GM12878 (cell line): ENCODE measurements around the gene MARVELD3. TPM values are rescaled to one million over a fixed set of nuclear protein-coding genes. Genes with fewer than 3 reads are reported as not detected.

Experiments
- ATAC-seq: fragments of 200-7000 bp; cut with Tn5 transposase; 3 replicates; pipeline ENCODE4 v1.9.1; 2020; ENCODE audit warnings: mild to moderate bottlenecking, moderate library complexity
- Bru-seq: library from RNA; stranded (reverse); fragments of 400-500 nt; gene quantifications from one replicate; lab custom pipeline; 2021; lab: Mats Ljungman, UMichigan
- BruChase-seq, 2 experiments: library from RNA; stranded (reverse); fragments of 400-500 nt; gene quantifications; one replicate each; lab custom pipeline; 2021; lab: Mats Ljungman, UMichigan
- BruUV-seq: library from RNA; stranded (reverse); fragments of 400-500 nt; replicated peaks from 2 replicates; lab custom pipeline; 2021; lab: Mats Ljungman, UMichigan
- CTCF ChIA-PET: fragments of 300-600 bp; sonication (Branson Sonifier 250); formaldehyde crosslinking; extraction: SDS; loops from one replicate; lab custom pipeline; 2021; ENCODE audit warnings: inconsistent platforms; lab: Yijun Ruan, JAX
- POLR2A ChIA-PET: fragments of 350-600 bp; formaldehyde crosslinking; extraction: SDS; loops from one replicate; lab custom pipeline; 2021; ENCODE audit warnings: inconsistent platforms; lab: Charles Lee
- RAD21 ChIA-PET: fragments of 300-600 bp; sonication (Branson Sonifier 250); formaldehyde crosslinking; loops from one replicate; lab custom pipeline; 2023; ENCODE audit warnings: antibody characterized with exemption; ENCODE audit not compliant: unreplicated experiment; lab: Charles Lee
- SMC1A ChIA-PET: fragments of 300-600 bp; sonication (Branson Sonifier 250); formaldehyde crosslinking; loops from one replicate; lab custom pipeline; 2023; ENCODE audit not compliant: unreplicated experiment, uncharacterized antibody; lab: Charles Lee
- DNase-seq: peaks from one replicate; pipeline ENCODE4 v3.0.0-alpha.2; 2011; ENCODE audit warnings: low read depth, low spot score
- FAIRE-seq: peaks from 3 replicates; lab custom pipeline; 2011; peaks lifted over from hg19 to GRCh38; lab: Jason Lieb, UNC
- H2AFZ ChIP-seq: 2 replicates; pipeline ENCODE4 v1.6.0; 2011; ENCODE audit warnings: low read depth, low read length, control low read depth; ENCODE audit not compliant: control insufficient read depth
- H3K27ac ChIP-seq: 2 replicates; pipeline ENCODE4 v1.5.1; 2011; ENCODE audit warnings: control low read depth; ENCODE audit not compliant: control insufficient read depth, insufficient read depth
- H3K27me3 ChIP-seq, 2 experiments: replicated peaks in 1 of 2; 2 replicates each; pipeline versions ENCODE4 v1.6.0 to v1.6.1; 2011; ENCODE audit warnings: low read length in 1 of 2; ENCODE audit not compliant: control insufficient read depth in 2 of 2, insufficient read depth in 2 of 2
- H3K36me3 ChIP-seq, 2 experiments: 2 replicates each; pipeline ENCODE4 v1.5.1; 2011; ENCODE audit warnings: low read length in 1 of 2; ENCODE audit not compliant: control insufficient read depth in 2 of 2, insufficient read depth in 2 of 2
- H3K4me1 ChIP-seq: 2 replicates; pipeline ENCODE4 v1.6.1; 2011; ENCODE audit warnings: mild to moderate bottlenecking, low read length, moderate library complexity, mixed read lengths; ENCODE audit not compliant: control insufficient read depth, insufficient read depth
- H3K4me2 ChIP-seq: 2 replicates; pipeline ENCODE4 v1.6.0; 2011; ENCODE audit warnings: control low read depth; ENCODE audit not compliant: control insufficient read depth, insufficient read depth
- H3K4me3 ChIP-seq: fragments of 200-600 bp; sonication (generic); 2 replicates; pipeline ENCODE4 v1.5.1; 2016
- H3K79me2 ChIP-seq: 2 replicates; pipeline ENCODE4 v1.6.0; 2011; ENCODE audit warnings: low read length; ENCODE audit not compliant: control insufficient read depth, insufficient read depth
- H3K9ac ChIP-seq: 2 replicates; pipeline ENCODE4 v1.8.0; 2011; ENCODE audit warnings: low read length, control low read depth, mixed read lengths; ENCODE audit not compliant: control insufficient read depth, insufficient read depth
- H3K9me3 ChIP-seq: replicated peaks from 3 replicates; pipeline ENCODE4 v1.5.1; 2011; ENCODE audit warnings: mild to moderate bottlenecking, low read length; ENCODE audit not compliant: control insufficient read depth, insufficient read depth
- H4K20me1 ChIP-seq: 2 replicates; pipeline ENCODE4 v1.6.0; 2011; ENCODE audit not compliant: control insufficient read depth, insufficient read depth
- IKZF1 ChIP-seq: fragments of 450-650 bp; conservative IDR thresholded peaks from 2 replicates; pipeline ENCODE4 v1.6.1; 2017; ENCODE audit warnings: antibody characterized with exemption, mild to moderate bottlenecking
- LARP7 ChIP-seq: fragments of 450-650 bp; IDR thresholded peaks from 2 replicates; pipeline ENCODE4 v1.6.1; 2017; ENCODE audit warnings: mild to moderate bottlenecking
- MTA3 ChIP-seq: IDR thresholded peaks from 2 replicates; pipeline ENCODE4 v1.6.1; 2012; ENCODE audit warnings: low read length, inconsistent platforms, borderline replicate concordance
- RAD51 ChIP-seq: fragments of 450-650 bp; IDR thresholded peaks from 2 replicates; pipeline ENCODE4 v1.6.1; 2016; ENCODE audit warnings: moderate library complexity, mild to moderate bottlenecking, inconsistent platforms
- ZZZ3 ChIP-seq: IDR thresholded peaks from 2 replicates; pipeline ENCODE4 v1.6.1; 2011; ENCODE audit warnings: low read depth; ENCODE audit not compliant: control insufficient read depth, insufficient read length
- WGBS: methylation state at CpG from one replicate; pipeline ENCODE4 v1.1.6; 2016; ENCODE audit warnings: low lambda C conversion rate; ENCODE audit not compliant: insufficient replicate concordance, insufficient coverage; ENCODE audit errors: missing lambda C conversion rate; 5-methylcytosine and 5-hydroxymethylcytosine counted together
- in situ Hi-C: fragments of 300-500 bp; cut with MboI; formaldehyde crosslinking; loops from 9 replicates; pipeline ENCODE4 v1.14.3; 2018; ENCODE audit warnings: mixed read lengths
- intact Hi-C: fragments of 100-400 bp; cut with micrococcal nuclease; formaldehyde crosslinking; loops from one replicate; pipeline ENCODE4 v1.14.2; 2022; ENCODE audit not compliant: unreplicated experiment
- long read RNA-seq, 2 experiments: library from polyadenylated mRNA; unstranded; transcript quantifications; one replicate each; pipeline ENCODE4 v2.0.0, GENCODE V29; 2019 to 2020
- polyA minus RNA-seq, 3 experiments: library from RNA; depleted of rRNA, polyadenylated mRNA; stranded (reverse); fragments of >200 nt; gene quantifications; 2 replicates each; pipeline ENCODE4 v1.2.3, GENCODE V29; 2011
- polyA plus RNA-seq, 11 experiments: library from polyadenylated mRNA; depleted of rRNA in 4 of 11; unstranded in 6 of 11; stranded (reverse) in 5 of 11; fragments of >200 nt; fragmentation: Nextera tagmentation in 4 of 11; fragmentation: Illumina TruSeq in 1 of 11; extraction: Ambion mirVana in 4 of 11; extraction: Trizol in 1 of 11; gene quantifications; 1 replicate in 1 of 11; 2 replicates in 10 of 11; pipeline versions ENCODE4 v1.2.1 to v1.2.3, GENCODE V29; 2011 to 2016; ENCODE audit warnings: inconsistent platforms in 2 of 11, missing spikeins in 2 of 11, low read depth in 1 of 11
- total RNA-seq, 4 experiments: library from RNA; depleted of rRNA in 3 of 4; stranded (reverse); fragments of >200 nt in 3 of 4; fragmentation: Illumina TruSeq in 1 of 4; extraction: Trizol in 1 of 4; gene quantifications; 2 replicates each; pipeline versions ENCODE4 v1.2.1 to v1.2.3, GENCODE V29; 2013 to 2021

The MARVELD3 gene
- total RNA-seq (2013; cell fraction: nucleolus; rRNA removed): not detected in 2 replicates
- total RNA-seq (2014; rRNA removed): not detected in 2 replicates
- total RNA-seq (2014; rRNA removed; fragmentation: Illumina TruSeq; extraction: Trizol): 0.09 TPM in 1 of 2 replicates, not detected in the other
- total RNA-seq (2021): not detected in 2 replicates
- polyA plus RNA-seq (2011; ENCODE audit: low read depth): not detected
- polyA plus RNA-seq (2011; rRNA removed): not detected in 2 replicates
- not detected in 2 replicates for polyA plus RNA-seq (2011; cell fraction: cytosol; rRNA removed)
- not detected in 2 replicates for polyA plus RNA-seq (2011; cell fraction: nucleus; rRNA removed)
- polyA plus RNA-seq (2012): 0.04 TPM in 1 of 2 replicates, not detected in the other
- 0.03 TPM in 1 of 2 replicates, not detected in the other for polyA plus RNA-seq (2014; fragmentation: Illumina TruSeq; extraction: Trizol)
- under 1 TPM; 0.09 to 0.10 TPM for polyA plus RNA-seq (2014; fragmentation: Nextera tagmentation; extraction: Ambion mirVana)
- 0.09 TPM in 1 of 2 replicates, not detected in the other for polyA plus RNA-seq (2014; rRNA removed)
- polyA plus RNA-seq (2016; fragmentation: Nextera tagmentation; extraction: Ambion mirVana): under 1 TPM; 0.15 to 0.18 TPM
- polyA minus RNA-seq (2011; rRNA and poly(A)+ RNA removed): not detected in 2 replicates
- polyA minus RNA-seq (2011; cell fraction: cytosol; rRNA and poly(A)+ RNA removed): not detected in 2 replicates
- polyA minus RNA-seq (2011; cell fraction: nucleus; rRNA and poly(A)+ RNA removed): not detected in 2 replicates
- percentile 39 among the genes with signal in this experiment for Bru-seq, nascent RNA
- BruChase-seq, experiment 1, labeled RNA remaining after a 6-hour chase: percentile 10 among the genes with signal in this experiment
- BruChase-seq, experiment 2, labeled RNA remaining after a 2-hour chase: percentile 23 among the genes with signal in this experiment
- long read RNA-seq, experiment 1: 0 reads
- long read RNA-seq, experiment 2, partial matches to known transcripts: 0 of 1 reads
- long read RNA-seq, experiment 2, other reads (novel, unspliced or antisense): 1 of 1 reads

- H3K4me1 ChIP-seq: peaks cover 5% of the 10 kb centered on the region; the same call in 1 of the 2 replicates
- BruUV-seq: no TSS peak
- peak; percentile 46; the same call in 1 of the 2 replicates for TF ChIP-seq IKZF1
- peak; percentile 28; the same call in 1 of the 2 replicates for TF ChIP-seq LARP7
- no peak for TF ChIP-seq MTA3
- no peak for TF ChIP-seq RAD51
- TF ChIP-seq ZZZ3: no peak
- ChIA-PET CTCF (no interaction called here), POLR2A (no interaction called here), RAD21 (no interaction called here), SMC1A (no interaction called here)
- in situ Hi-C loops: no loop called here
- DNase-seq (no peak), ATAC-seq (peak; percentile 44), FAIRE-seq (no peak)
- H3K36me3 ChIP-seq: no peaks in the 10 kb centered on the region
- intact Hi-C loops: no loop called here
- no peak within 1 kb of the TSS for H3K27ac ChIP-seq
- peak within 1 kb of the TSS; percentile 90 for H3K4me2 ChIP-seq
- peak within 1 kb of the TSS; percentile 77 for H2AFZ ChIP-seq
- H3K9me3 ChIP-seq: no peaks in the 10 kb centered on the region
- peak within 1 kb of the TSS; percentile 62 for H3K4me3 ChIP-seq
- no peaks in the 10 kb centered on the region; a peak in 1 of 4 replicates for H3K27me3 ChIP-seq
- H3K9ac ChIP-seq: peak within 1 kb of the TSS; percentile 35; the same call in 1 of the 2 replicates
- H4K20me1 ChIP-seq: no peaks in the 10 kb centered on the region
- H3K79me2 ChIP-seq: no peaks in the 10 kb centered on the region
- WGBS: 2% methylated on average over 53 of the region's 98 CpGs
These were observed at the start of gene MARVELD3 for GRCh38 chr16:71626018-71626857. TSS of gene MARVELD3 (plus strand) at chr16:71626184. CDS start at chr16:71626230, 46 bp downstream.
